T-helper 22 cell (primary cell): Measurements from ENCODE around the gene HERPUD1.
A peak's percentile ranks its signal among the peaks of the same experiment; 100 is the strongest.
"Not testable (repeated sequence)": the region's sequence is repeated elsewhere in the genome, so short reads cannot be mapped to it uniquely, and the experiment has no call there.

Source experiments
- DNase-seq: peaks from one replicate; pipeline ENCODE4 v3.0.0-alpha.2; 2020; ENCODE audit warnings: low read depth

Gene HERPUD1

DNA sequence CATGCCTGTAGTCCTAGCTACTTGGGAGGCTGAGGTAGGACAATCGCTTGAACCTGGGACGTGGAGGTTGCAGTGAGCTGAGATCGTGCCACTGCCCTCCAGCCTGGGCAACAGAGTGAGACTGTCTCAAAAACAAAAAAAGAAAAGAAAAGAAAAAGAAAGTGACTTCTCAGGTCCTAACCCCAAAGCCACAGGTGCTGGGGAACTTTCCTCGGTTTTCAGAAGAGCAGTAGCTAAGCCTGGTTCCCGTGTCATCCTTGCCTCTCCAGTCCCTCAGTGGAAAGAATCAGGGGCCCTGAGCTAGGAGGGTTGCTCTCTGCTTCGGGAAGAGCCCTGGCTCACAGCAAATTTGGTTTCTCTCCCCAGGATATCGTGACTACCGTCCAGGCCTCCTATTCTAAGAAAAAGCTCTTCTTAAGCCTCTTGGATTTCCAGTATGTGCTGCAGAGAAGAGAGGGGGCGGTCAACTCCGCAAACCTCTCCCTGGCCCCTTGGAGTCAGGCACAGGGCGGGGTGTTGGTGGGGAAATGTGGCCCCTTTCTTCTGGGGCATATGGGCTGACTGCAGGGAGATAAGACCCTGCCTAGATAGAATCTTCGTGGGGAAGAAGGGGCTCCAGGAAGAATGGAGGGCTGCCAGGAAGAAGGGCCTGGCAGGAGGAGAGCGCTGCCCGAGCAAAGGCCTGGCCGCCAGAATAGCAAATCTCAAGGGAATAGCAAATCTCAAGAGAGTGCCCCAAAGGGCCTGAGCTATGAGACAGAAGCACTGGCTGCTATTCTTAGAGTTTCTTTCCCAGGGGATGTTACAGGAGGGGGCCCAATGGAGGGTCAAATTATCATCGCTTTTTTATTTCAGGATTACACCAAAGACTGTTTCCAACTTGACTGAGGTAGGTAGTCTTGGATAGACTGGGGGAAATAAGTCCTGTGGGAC, 49.1 kb downstream of the HERPUD1 start:
- no peak for DNase-seq

- DNase-seq = no peak
Measured at GRCh38 chr16:56981729-56982271, 49.9 kb downstream of the HERPUD1 start.

GRCh38 chr16:56982695-56983094, 50.8 kb downstream of the HERPUD1 start:
- DNase-seq = no peak

GRCh38 chr16:56983211-56983751, 51.3 kb downstream of the HERPUD1 start:
- no peak for DNase-seq

DNA sequence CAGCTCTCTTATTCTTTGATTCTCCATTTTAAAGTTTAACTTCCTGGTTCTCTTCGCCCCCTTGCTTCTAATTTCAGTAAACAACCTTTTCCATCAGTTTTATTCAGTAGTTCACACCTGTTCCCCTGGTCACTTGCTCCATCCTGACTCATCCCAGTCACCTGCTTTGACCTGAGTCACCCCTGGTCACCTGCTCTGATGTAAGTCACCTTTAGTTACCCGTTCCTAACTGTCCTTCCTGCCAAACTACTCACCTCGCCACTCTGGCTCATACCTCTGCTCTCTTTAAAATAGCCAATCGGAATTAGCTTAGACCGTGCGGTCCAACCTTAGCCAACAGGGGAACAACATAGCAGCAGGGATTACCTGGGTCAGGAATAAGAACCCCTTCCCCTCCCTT, 52.7 kb downstream of the HERPUD1 start:
- DNase-seq = no peak

DNA sequence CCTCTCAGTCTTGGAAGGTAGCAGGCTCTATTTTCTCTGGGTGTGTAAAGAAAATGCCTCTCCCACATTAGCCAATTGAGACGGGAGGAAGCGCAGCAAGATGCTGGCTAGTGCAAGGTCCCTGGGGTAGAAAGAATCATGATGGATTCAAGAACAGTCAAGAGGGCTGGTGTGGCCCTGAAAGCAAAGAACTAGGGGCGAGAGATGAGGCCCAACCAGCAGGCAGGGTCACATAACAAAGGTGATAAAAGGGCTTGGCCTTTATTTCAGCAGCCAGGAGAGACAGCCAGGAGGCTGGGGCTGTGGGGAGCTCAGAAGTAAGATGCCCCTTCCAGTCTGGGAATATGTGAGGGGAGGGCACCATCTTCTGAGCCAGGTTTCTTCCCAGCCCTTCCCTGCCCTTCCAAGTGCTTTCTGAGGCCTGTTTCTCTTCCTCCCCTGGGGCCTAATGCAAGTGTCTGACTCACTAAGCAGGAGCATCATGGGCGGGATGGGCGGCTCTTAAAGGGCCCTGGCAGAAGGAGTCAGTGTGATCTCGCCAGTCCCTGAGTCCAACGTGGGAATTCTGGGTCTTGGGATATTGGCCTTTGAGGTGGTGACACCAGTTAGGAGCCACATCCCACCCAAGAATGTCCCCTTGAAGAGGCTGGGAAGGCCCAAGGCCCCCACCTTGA, 53.5 kb downstream of the HERPUD1 start:
- no peak for DNase-seq

DNA sequence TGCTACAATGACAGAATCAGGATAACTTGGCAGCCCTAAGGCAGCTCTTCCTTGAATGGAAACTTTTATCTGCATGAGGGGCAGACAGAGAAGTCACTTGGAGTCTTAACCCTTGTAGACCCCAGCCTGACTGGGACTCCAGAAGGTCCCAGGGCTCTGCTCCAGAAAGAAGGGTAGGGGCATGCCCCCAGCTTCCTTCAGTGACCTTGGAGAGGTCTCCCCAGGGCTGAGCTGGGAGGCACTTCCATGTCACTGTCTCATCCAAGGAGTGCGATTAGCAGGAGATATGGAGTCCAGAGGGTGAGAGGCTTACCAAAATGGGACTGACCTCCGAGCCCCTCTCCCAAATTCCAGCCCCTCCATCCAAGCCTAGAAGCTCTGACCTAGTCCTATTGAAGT, 54.0 kb downstream of the HERPUD1 start:
- no peak for DNase-seq

DNA sequence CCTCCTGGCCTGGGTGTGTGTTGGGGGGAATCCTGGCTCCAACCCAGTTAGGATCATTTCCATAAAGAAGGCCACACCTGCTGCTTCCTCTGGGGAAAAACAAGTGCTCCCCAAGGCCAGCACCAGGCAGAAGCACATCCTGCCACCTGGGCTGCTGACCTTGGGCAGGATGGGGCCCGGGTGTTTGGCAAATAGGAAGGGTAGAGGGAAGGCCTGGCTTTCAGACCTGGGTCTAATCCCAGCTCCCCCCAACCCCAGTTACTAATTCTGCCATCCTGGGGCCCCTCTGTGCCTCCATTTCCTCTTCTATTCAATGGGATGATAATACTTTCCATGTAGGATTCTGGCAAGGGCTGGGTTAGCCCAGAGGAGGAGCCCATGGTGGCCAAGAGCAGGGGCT, 54.4 kb downstream of the HERPUD1 start:
- no peak for DNase-seq

DNA sequence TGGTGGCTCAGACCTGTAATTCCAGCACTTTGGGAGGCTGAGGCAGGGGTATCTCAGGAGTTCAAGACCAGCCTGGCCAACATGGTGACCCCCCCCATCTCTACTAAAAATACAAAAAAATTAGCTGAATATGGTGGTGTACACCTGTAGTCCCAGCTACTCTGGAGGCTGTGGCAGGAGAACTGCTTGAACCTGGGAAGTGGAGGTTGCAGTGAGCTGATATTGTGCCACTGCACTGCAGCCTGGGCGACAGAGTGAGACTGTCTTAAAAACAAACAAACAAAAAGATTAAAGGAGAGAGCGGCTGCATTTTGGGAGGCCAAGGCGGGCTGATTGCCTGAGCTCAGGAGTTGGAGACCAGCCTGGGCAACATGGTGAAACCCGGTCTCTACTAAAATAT, 55.0 kb downstream of the HERPUD1 start:
- DNase-seq = not testable (repeated sequence)

GRCh38 chr16:56987692-56988091, 55.8 kb downstream of the HERPUD1 start:
- no peak for DNase-seq

DNA sequence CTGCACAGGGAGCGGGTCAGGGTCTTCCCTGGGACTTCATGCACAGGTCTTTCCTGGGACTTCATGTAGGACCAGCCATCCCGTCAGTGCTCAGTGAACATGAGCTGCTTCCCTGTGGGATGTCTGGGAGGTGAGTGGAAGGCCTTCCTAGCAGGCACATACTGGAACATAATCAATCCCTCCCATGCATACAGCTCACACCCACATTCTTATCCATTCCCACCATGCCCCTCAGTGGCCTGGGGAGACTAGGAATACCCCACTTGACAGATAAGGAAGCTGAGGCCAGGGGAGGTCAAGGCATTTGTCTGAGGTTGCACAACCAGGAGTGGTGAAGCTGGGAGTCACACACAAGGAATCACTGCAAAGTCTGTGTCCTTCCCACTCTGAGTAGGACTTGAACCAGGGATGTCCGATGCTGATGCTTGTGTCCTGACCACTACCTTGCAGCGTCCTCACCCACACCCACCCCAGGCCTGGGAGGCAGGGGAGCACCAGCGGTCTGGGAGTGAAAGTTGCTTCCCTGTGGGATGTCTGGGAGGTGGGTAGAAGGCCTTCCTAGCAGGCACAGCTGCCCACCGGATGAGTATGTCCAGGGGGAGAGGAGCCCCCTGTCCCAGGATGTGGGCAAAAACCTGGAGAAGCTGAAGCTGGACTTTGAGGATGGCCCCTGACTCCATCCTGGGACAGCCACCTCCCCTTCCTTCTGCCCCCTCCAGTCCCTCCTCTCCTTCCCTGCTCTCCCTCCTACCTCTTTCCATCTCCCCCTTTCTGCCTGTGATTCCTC, 56.4 kb downstream of the HERPUD1 start:
- DNase-seq = no peak

- DNase-seq = peak; percentile 82
Measured at GRCh38 chr16:56988948-56989945, 57.3 kb downstream of the HERPUD1 start, which contains the start of gene NLRC5. TSS of gene NLRC5 (plus strand) at chr16:56989557. CDS start at chr16:57020713, 31,156 bp downstream.

- DNase-seq = no peak
Measured at GRCh38 chr16:56989988-56990387, 58.0 kb downstream of the HERPUD1 start.

DNA sequence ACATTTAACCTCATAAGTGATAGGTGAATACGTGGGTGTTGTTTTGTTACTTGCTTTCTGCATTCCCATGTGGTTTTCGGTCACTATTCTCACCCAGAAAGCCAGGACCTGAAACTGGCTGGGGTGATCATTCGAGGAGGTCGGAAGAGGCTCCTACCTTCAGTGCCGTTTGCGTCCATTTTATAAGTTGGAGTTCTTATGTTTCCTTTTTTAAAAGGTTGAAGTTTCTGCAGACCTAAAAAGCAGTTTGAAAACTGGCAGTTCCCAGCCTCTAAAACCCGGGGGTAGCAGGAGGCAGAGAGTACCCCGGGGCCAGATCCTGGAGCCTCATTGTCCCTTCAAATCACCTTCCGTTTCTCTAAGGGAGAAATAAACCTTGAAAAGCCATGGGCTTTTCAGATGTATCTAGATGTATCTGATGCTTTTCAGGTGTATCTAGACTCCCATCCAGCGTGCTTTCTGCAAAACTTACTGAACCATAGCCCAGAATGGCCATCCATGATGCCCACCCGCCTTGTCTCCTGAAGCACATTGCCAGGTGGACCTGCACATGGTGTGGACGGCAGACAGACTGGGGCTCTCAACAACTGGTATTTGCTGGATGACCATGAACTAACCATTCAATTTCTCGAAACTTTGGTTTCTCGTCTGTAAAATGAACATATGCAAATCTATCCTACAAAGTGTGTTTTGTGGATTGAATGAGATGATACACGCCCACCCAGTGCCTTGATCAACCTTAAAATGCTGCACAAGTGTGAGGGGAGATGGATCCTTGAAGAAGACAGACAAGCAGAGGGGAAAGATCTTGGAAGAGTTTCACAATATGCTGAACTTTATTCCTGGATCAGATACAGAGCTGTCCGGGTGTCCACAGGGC, 58.7 kb downstream of the HERPUD1 start:
- DNase-seq = no peak

GRCh38 chr16:56992431-56992830, 60.5 kb downstream of the HERPUD1 start:
- DNase-seq = not testable (repeated sequence)

GRCh38 chr16:56993204-56993603, 61.3 kb downstream of the HERPUD1 start:
- no peak for DNase-seq

DNA sequence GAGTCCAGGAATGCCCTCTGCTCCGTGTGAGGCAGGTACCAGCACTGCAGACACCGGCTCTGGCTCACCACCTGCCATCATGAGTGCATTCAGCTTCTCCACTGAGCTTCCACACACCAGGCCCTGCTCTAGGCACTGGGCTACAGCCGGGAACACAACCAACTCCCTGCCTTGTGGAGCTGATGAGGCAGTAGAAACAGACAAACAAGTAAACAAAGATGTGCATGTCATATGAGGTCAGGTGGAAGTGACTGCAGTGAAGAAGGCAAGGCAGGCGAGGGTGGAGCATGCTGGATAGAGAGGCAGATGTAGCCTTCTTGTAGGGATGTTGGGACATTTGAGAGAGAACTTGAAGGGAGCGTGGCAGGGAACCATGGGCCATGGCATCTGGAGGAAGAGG, 62.4 kb downstream of the HERPUD1 start:
- DNase-seq = no peak
